Fibroblast of skin of back (primary cell): ENCODE measurements around the gene CCDC24.

ENCODE experiments used
- DNase-seq: peaks from one replicate; pipeline ENCODE4 v3.0.0-alpha.2; 2013

The CCDC24 gene

GRCh38 chr1:43963890-43964289, 27.5 kb upstream of the CCDC24 start:
- no peak for DNase-seq

GRCh38 chr1:43965316-43965715, 26.1 kb upstream of the CCDC24 start:
- no peak for DNase-seq

GRCh38 chr1:43968348-43968948, 23.0 kb upstream of the CCDC24 start:
- DNase-seq: no peak

GRCh38 chr1:43969416-43969745, 22.0 kb upstream of the CCDC24 start:
- DNase-seq: no peak

GRCh38 chr1:43969746-43970466, 21.5 kb upstream of the CCDC24 start, which contains the start of gene DPH2:
Gene DPH2 (plus strand): TSS chr1:43970010. CDS start chr1:43970176, 166 bp downstream.
- DNase-seq: peak; percentile 98

GRCh38 chr1:43970502-43970901, 20.9 kb upstream of the CCDC24 start:
- DNase-seq: no peak

- no peak for DNase-seq
These were observed 20.5 kb upstream of the CCDC24 start for GRCh38 chr1:43970911-43971310.

- no peak for DNase-seq
These were observed 19.9 kb upstream of the CCDC24 start for GRCh38 chr1:43971336-43971980.

- no peak for DNase-seq
These were observed 17.4 kb upstream of the CCDC24 start for GRCh38 chr1:43973981-43974442.

- DNase-seq: peak; percentile 94
These were observed 16.8 kb upstream of the CCDC24 start, which contains the start of gene ATP6V0B for GRCh38 chr1:43974443-43975248. Gene ATP6V0B (plus strand): TSS chr1:43974960. CDS start chr1:43975041, 81 bp downstream.

- DNase-seq: no peak
These were observed 16.0 kb upstream of the CCDC24 start for GRCh38 chr1:43975249-43975961.

GRCh38 chr1:43976045-43976444, 15.4 kb upstream of the CCDC24 start:
- DNase-seq: no peak

- DNase-seq: no peak
These were observed 14.5 kb upstream of the CCDC24 start for GRCh38 chr1:43976890-43977289.

GRCh38 chr1:43977376-43978263, 13.8 kb upstream of the CCDC24 start:
- DNase-seq: no peak

GRCh38 chr1:43978264-43978550, 13.2 kb upstream of the CCDC24 start:
- DNase-seq: no peak

GRCh38 chr1:43978551-43979260, 12.7 kb upstream of the CCDC24 start, which contains the start of gene B4GALT2:
Gene B4GALT2 (plus strand): TSS chr1:43979210. CDS start chr1:43981161, 1,951 bp downstream.
- peak; percentile 52 for DNase-seq

- no peak for DNase-seq
These were observed 12.2 kb upstream of the CCDC24 start for GRCh38 chr1:43979261-43979527.

GRCh38 chr1:43979528-43980254, 11.7 kb upstream of the CCDC24 start:
- peak; percentile 71 for DNase-seq

GRCh38 chr1:43980255-43981134, 10.9 kb upstream of the CCDC24 start:
- DNase-seq: no peak
